ENCODE results near the gene SHB. TPM values are rescaled to one million over a fixed set of nuclear protein-coding genes. Genes with fewer than 3 reads are reported as not detected.

SHB gene
- total and polyA plus RNA-seq, 2 of the 8 experiments (the other 6 are each of a cell fraction or from before 2014, with no cell fraction given): 4.1 to 12.6 TPM

- Histone ChIP-seq H2BK15ac (ENCODE audit: low read length) (no peak overlapping the region), H2BK12ac (ENCODE audit: low read depth, low read length) (no peak overlapping the region), H3K56ac (replicated peaks; ENCODE audit: insufficient read length, low read depth, low read length) (no peak overlapping the region), H2AK5ac (ENCODE audit: low read depth, low read length) (no peak overlapping the region), H3K23me2 (ENCODE audit: low read depth, low read length) (no peaks in the 10 kb centered on the region), H3K9ac (replicated peaks in 1 of 4; ENCODE audit: extremely low read depth in 1 of 4, low read depth in 3 of 4, low read length in 3 of 4) (no peak overlapping the region), H3K27me3 (replicated peaks in 1 of 4; ENCODE audit: control insufficient read depth in 3 of 4, extremely low read depth in 1 of 4, insufficient read depth in 3 of 4, low read length in 3 of 4) (no peaks in the 10 kb centered on the region), H3K14ac (ENCODE audit: insufficient read length) (no peak overlapping the region), H3K9me3 (ENCODE audit: insufficient read depth in 2 of 2, low read depth in 1 of 2, low read length in 1 of 2) (no peaks in the 10 kb centered on the region), H4K20me1 (replicated peaks in 1 of 2; ENCODE audit: control insufficient read depth in 1 of 2, insufficient read depth in 2 of 2, low read length in 2 of 2) (no peaks in the 10 kb centered on the region), H3K36me3 (ENCODE audit: control insufficient read depth in 2 of 4, insufficient read depth in 4 of 4, low read length in 3 of 4) (no peaks in the 10 kb centered on the region), H2BK5ac (ENCODE audit: low read depth, low read length) (no peak overlapping the region), H4K91ac (replicated peaks; ENCODE audit: insufficient read length, low read length) (no peak overlapping the region), H3K4ac (replicated peaks; ENCODE audit: insufficient read length, low read depth, low read length) (no peak overlapping the region), H2BK120ac (replicated peaks; ENCODE audit: low read depth, low read length) (no peak overlapping the region), H3K18ac (ENCODE audit: extremely low read depth, low read length) (no peak overlapping the region), H3K79me2 (ENCODE audit: control insufficient read depth in 1 of 2, insufficient read depth in 2 of 2, low read length in 2 of 2) (no peaks in the 10 kb centered on the region), H3K4me1 (replicated peaks in 1 of 4; ENCODE audit: control insufficient read depth in 3 of 4, insufficient read depth in 4 of 4, low read length in 3 of 4) (peaks cover 0 to 7% (median 0%) of the 10 kb centered on the region in 4 experiments; a peak in 2 of 7 replicates), H4K8ac (ENCODE audit: extremely low read depth, insufficient read depth, low read length) (no peak overlapping the region), H3K4me2 (ENCODE audit: insufficient read depth in 1 of 2, low read depth in 2 of 2, low read length in 2 of 2) (no peak overlapping the region), H3K4me3 (ENCODE audit: extremely low read depth in 1 of 4, insufficient read depth in 2 of 4, low read depth in 3 of 4, low read length in 4 of 4) (no peak overlapping the region), H3K23ac (ENCODE audit: insufficient read length) (no peak overlapping the region), H3K79me1 (ENCODE audit: low read depth, low read length) (peaks cover 4% of the 10 kb centered on the region), H2BK20ac (ENCODE audit: low read length) (no peak overlapping the region), H4K5ac (ENCODE audit: insufficient read length, low read depth, low read length) (no peak overlapping the region), H3K27ac (ENCODE audit: low read depth, low read length) (no peak overlapping the region), H2AFZ (ENCODE audit: low read length) (no peak overlapping the region)
- 79% methylated on average over 12 of the region's 12 CpGs; no CpG with 5 or more reads in 1 of the 2 experiments for WGBS, 2 experiments (ENCODE audit: extremely low coverage in 1 of 2, insufficient coverage in 1 of 2, insufficient read length in 1 of 2, insufficient replicate concordance in 2 of 2, low coverage in 1 of 2, low lambda C conversion rate in 2 of 2, missing lambda C conversion rate in 1 of 2)
- ChIA-PET CTCF (ENCODE audit: partially characterized antibody) (interaction anchor here (0.6 to 1.2 kb wide), 4 partner anchors 70 to 420 kb away, joined by 3 to 5 read pairs (median 4); no protein-coding TSS in a partner anchor), POLR2A (ENCODE audit: partially characterized antibody) (no interaction called here)
- FAIRE-seq (no peak), DNase-seq (ENCODE audit: low read depth in 1 of 2, low spot score in 2 of 2) (no peak)
- TF ChIP-seq YY1 (IDR thresholded peaks at IDR 0.05; ENCODE audit: low read depth, low read length) (no peak), FOSL1 (IDR thresholded peaks at IDR 0.05; ENCODE audit: insufficient read depth, low read depth, low read length) (no peak), TAF7 (optimal IDR thresholded peaks at IDR 0.05; ENCODE audit: borderline replicate concordance, low read depth, low read length) (no peak), JUND (IDR thresholded peaks at IDR 0.05; ENCODE audit: low read length) (no peak), ATF3 (IDR thresholded peaks at IDR 0.05; ENCODE audit: insufficient read depth, low read depth, low read length) (no peak), USF2 (IDR thresholded peaks at IDR 0.05; ENCODE audit: low read length) (no peak), BRCA1 (IDR thresholded peaks at IDR 0.05; ENCODE audit: low read depth, low read length) (no peak), GABPA (IDR thresholded peaks at IDR 0.05; ENCODE audit: borderline replicate concordance, insufficient read depth, low read length) (no peak), SUZ12 (IDR thresholded peaks at IDR 0.05; ENCODE audit: low read length) (no peak)
Observed at GRCh38 chr9:37983381-37984067, 85.5 kb downstream of the SHB start.
